Measurements from ENCODE around the gene PIP5K1B.

- TF ChIP-seq POLR2A (IDR thresholded peaks at IDR 0.05) (no peak), CTCF (IDR thresholded peaks at IDR 0.05 in 4 of 5, conservative IDR thresholded peaks at IDR 0.05 in 1 of 5) (no peak)
Measured at GRCh38 chr9:68795411-68795810, 90.4 kb downstream of the PIP5K1B start.
